Cardiac muscle cell (in vitro differentiated cells and primary cell): Measurements from ENCODE around the gene PCP2. TPM values are rescaled to one million over a fixed set of nuclear protein-coding genes. Genes with fewer than 3 reads are reported as not detected.
A peak's percentile ranks its signal among the peaks of the same experiment; 100 is the strongest.

Experiments used
- DNase-seq, 2 donors: peaks; one replicate each; pipeline versions ENCODE4 v3.0.0 to v3.0.0-alpha.2; 2010 to 2017; ENCODE audit warnings: low read depth in 1 of 2, low spot score in 1 of 2
- H3K27ac ChIP-seq: fragments of 200-600 bp; sonication (generic); 2 replicates; pipeline ENCODE4 v1.5.1; 2016
- H3K27me3 ChIP-seq: fragments of 200-600 bp; sonication (generic); 2 replicates; pipeline ENCODE4 v1.6.0; 2016; ENCODE audit warnings: control low read depth
- H3K36me3 ChIP-seq: fragments of 200-600 bp; sonication (generic); 2 replicates; pipeline ENCODE4 v1.5.1; 2016; ENCODE audit warnings: control low read depth
- H3K4me1 ChIP-seq: fragments of 200-600 bp; sonication (generic); 2 replicates; pipeline ENCODE4 v1.8.1; 2017; ENCODE audit warnings: low read depth, mild to moderate bottlenecking, mixed run types
- H3K4me3 ChIP-seq: fragments of 200-600 bp; sonication (generic); 2 replicates; pipeline ENCODE4 v1.5.1; 2016; ENCODE audit warnings: mild to moderate bottlenecking
- H3K9me3 ChIP-seq: fragments of 200-600 bp; sonication (generic); 2 replicates; pipeline ENCODE4 v1.5.1; 2017; ENCODE audit warnings: low read depth, mild to moderate bottlenecking, control low read depth
- CTCF ChIP-seq: IDR thresholded peaks from 2 replicates; pipeline ENCODE4 v1.5.1; 2012; ENCODE audit warnings: low read depth, mild to moderate bottlenecking, low read length
- polyA plus RNA-seq: library from polyadenylated mRNA; unstranded; fragments of >200 nt; fragmentation: Nextera tagmentation; extraction: Ambion mirVana; gene quantifications from 2 replicates; pipeline ENCODE4 v1.2.1, GENCODE V29; 2016
- total RNA-seq: library from RNA; depleted of rRNA; stranded (reverse); fragments of >200 nt; gene quantifications from 2 replicates; pipeline ENCODE4 v1.2.3, GENCODE V29; 2016

PCP2 gene
- total and polyA plus RNA-seq, 2 experiments from 2014 or later = 0.34 to 0.51 TPM

DNA sequence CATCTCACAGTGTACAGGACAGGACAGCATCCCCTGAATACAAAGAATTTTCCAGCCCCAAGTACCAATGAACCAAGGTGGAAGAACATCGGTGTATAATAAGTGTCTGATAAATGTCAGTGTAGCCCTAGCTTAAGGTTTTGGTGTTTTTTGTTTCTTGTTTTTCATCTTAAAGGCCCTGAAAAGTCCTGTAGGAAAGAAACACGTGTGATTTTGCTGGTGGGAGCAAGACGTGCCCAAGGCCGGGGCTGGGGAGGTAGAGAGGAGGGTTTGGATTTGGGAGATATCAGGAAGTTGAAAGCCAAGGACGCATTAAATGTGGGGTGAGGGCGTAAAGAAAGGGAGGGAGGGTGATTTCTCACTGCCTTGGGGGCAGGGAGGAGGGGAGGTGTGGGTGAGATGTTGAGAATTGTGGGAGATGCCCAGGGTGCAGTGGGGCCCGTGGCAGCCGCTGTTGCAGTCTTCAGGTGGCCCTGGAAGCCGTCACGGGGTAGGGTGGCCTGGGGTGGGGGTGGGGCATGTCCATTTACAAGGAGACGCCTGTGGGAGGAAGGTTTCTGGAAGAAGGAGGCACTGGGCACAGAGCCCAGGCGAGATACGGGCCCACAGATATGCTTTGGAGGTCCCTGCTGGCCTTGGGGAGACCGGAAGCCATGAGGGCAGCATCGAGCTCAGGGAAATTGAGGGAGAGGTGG lies 31.1 kb downstream of the PCP2 start:
- H3K36me3 ChIP-seq = no peaks in the 10 kb centered on the region
- H3K27me3 ChIP-seq = peaks cover 7% of the 10 kb centered on the region
- H3K4me3 ChIP-seq = no peak overlapping the region
- TF ChIP-seq CTCF = no peak
- H3K27ac ChIP-seq = no peak overlapping the region
- H3K4me1 ChIP-seq = no peaks in the 10 kb centered on the region
- DNase-seq = peak in 1 of 2 donors; percentile 79
- no peaks in the 10 kb centered on the region for H3K9me3 ChIP-seq

- H3K36me3 ChIP-seq = no peaks in the 10 kb centered on the region
- no peaks in the 10 kb centered on the region for H3K9me3 ChIP-seq
- no peak for TF ChIP-seq CTCF
- no peak overlapping the region for H3K4me3 ChIP-seq
- H3K27ac ChIP-seq = no peak overlapping the region
- no peaks in the 10 kb centered on the region for H3K4me1 ChIP-seq
- no peak for DNase-seq
- peaks cover 20% of the 10 kb centered on the region for H3K27me3 ChIP-seq
Observed at GRCh38 chr19:7600721-7601120, 32.8 kb downstream of the PCP2 start.

- Histone ChIP-seq H3K4me3 (no peak overlapping the region), H3K36me3 (no peaks in the 10 kb centered on the region), H3K9me3 (no peaks in the 10 kb centered on the region), H3K4me1 (no peaks in the 10 kb centered on the region), H3K27me3 (peaks cover 20% of the 10 kb centered on the region), H3K27ac (no peak overlapping the region)
- no peak for DNase-seq
- TF ChIP-seq CTCF = no peak
Observed at GRCh38 chr19:7598180-7598579, 35.3 kb downstream of the PCP2 start.

GRCh38 chr19:7597689-7598088 lies 35.8 kb downstream of the PCP2 start:
- H3K36me3 ChIP-seq = no peaks in the 10 kb centered on the region
- H3K27me3 ChIP-seq = peaks cover 20% of the 10 kb centered on the region
- H3K4me3 ChIP-seq = no peak overlapping the region
- no peak for TF ChIP-seq CTCF
- no peak overlapping the region for H3K27ac ChIP-seq
- no peaks in the 10 kb centered on the region for H3K4me1 ChIP-seq
- no peaks in the 10 kb centered on the region for H3K9me3 ChIP-seq
- no peak for DNase-seq

- no peaks in the 10 kb centered on the region for H3K9me3 ChIP-seq
- peak overlapping the region; percentile 72 for H3K4me3 ChIP-seq
- H3K36me3 ChIP-seq = no peaks in the 10 kb centered on the region
- H3K4me1 ChIP-seq = no peaks in the 10 kb centered on the region
- no peak overlapping the region for H3K27ac ChIP-seq
- H3K27me3 ChIP-seq = peaks cover 20% of the 10 kb centered on the region
- DNase-seq = no peak
- no peak for TF ChIP-seq CTCF
Observed at GRCh38 chr19:7596211-7596937, 37.1 kb downstream of the PCP2 start.
